Mesodermal cell (in vitro differentiated cells): Measurements from ENCODE around the gene SIL1.

Source experiments
- H3K27ac ChIP-seq: 2 replicates; pipeline ENCODE4 v1.7.0; 2013; ENCODE audit warnings: mild to moderate bottlenecking, low read depth, low read length, moderate library complexity; ENCODE audit not compliant: severe bottlenecking
- H3K36me3 ChIP-seq: 2 replicates; pipeline ENCODE4 v1.7.1; 2013; ENCODE audit warnings: mild to moderate bottlenecking, low read length, moderate library complexity; ENCODE audit not compliant: control insufficient read depth, insufficient read depth
- H3K4me1 ChIP-seq: one replicate; pipeline ENCODE4 v1.7.1; 2013; ENCODE audit warnings: mild to moderate bottlenecking, low read length; ENCODE audit not compliant: insufficient read depth, control insufficient read depth, poor library complexity, severe bottlenecking
- H3K4me3 ChIP-seq: 2 replicates; pipeline ENCODE4 v1.7.0; 2013; ENCODE audit warnings: low read length, control low read depth, mild to moderate bottlenecking; ENCODE audit not compliant: insufficient read depth, poor library complexity, severe bottlenecking; ENCODE audit errors: extremely low read depth
- H3K9me3 ChIP-seq: 2 replicates; pipeline ENCODE4 v1.7.1; 2013; ENCODE audit warnings: mild to moderate bottlenecking, low read length, moderate library complexity; ENCODE audit not compliant: control insufficient read depth
- WGBS, 2 experiments: methylation state at CpG; one replicate each; pipeline ENCODE4 v1.1.5; 2013; ENCODE audit warnings: missing lambda C conversion rate in 2 of 2; ENCODE audit not compliant: insufficient coverage in 2 of 2; 5-methylcytosine and 5-hydroxymethylcytosine counted together

The SIL1 gene

GRCh38 chr5:138947780-138948179 is 250.4 kb downstream of the SIL1 start:
- Histone ChIP-seq H3K4me3 (no peak overlapping the region), H3K36me3 (no peaks in the 10 kb centered on the region), H3K4me1 (peaks cover 14% of the 10 kb centered on the region), H3K27ac (no peak overlapping the region), H3K9me3 (no peaks in the 10 kb centered on the region)
- WGBS, 2 experiments = 95% methylated on average over 5 of the region's 5 CpGs

GRCh38 chr5:138946831-138947560 is 251.2 kb downstream of the SIL1 start:
- Histone ChIP-seq H3K4me1 (peaks cover 13% of the 10 kb centered on the region), H3K4me3 (no peak overlapping the region), H3K27ac (no peak overlapping the region), H3K9me3 (no peaks in the 10 kb centered on the region), H3K36me3 (peaks cover 1% of the 10 kb centered on the region)
- WGBS, 2 experiments = 93 to 100% methylated on average over 13 to 19 of the region's 20 CpGs

- Histone ChIP-seq H3K36me3 (peaks cover 3% of the 10 kb centered on the region), H3K4me3 (no peak overlapping the region), H3K4me1 (peaks cover 13% of the 10 kb centered on the region), H3K9me3 (no peaks in the 10 kb centered on the region), H3K27ac (peak overlapping the region; percentile 77)
- 64 to 84% methylated on average over 8 of the region's 8 CpGs for WGBS, 2 experiments
Measured at GRCh38 chr5:138946241-138946623, 251.9 kb downstream of the SIL1 start.

- H3K36me3 ChIP-seq = peaks cover 3% of the 10 kb centered on the region
- H3K27ac ChIP-seq = peak overlapping the region; percentile 77
- no peak overlapping the region for H3K4me3 ChIP-seq
- peaks cover 13% of the 10 kb centered on the region for H3K4me1 ChIP-seq
- 81 to 85% methylated on average over 22 of the region's 23 CpGs for WGBS, 2 experiments
- no peaks in the 10 kb centered on the region for H3K9me3 ChIP-seq
Measured at GRCh38 chr5:138945421-138946240, 252.5 kb downstream of the SIL1 start.

DNA sequence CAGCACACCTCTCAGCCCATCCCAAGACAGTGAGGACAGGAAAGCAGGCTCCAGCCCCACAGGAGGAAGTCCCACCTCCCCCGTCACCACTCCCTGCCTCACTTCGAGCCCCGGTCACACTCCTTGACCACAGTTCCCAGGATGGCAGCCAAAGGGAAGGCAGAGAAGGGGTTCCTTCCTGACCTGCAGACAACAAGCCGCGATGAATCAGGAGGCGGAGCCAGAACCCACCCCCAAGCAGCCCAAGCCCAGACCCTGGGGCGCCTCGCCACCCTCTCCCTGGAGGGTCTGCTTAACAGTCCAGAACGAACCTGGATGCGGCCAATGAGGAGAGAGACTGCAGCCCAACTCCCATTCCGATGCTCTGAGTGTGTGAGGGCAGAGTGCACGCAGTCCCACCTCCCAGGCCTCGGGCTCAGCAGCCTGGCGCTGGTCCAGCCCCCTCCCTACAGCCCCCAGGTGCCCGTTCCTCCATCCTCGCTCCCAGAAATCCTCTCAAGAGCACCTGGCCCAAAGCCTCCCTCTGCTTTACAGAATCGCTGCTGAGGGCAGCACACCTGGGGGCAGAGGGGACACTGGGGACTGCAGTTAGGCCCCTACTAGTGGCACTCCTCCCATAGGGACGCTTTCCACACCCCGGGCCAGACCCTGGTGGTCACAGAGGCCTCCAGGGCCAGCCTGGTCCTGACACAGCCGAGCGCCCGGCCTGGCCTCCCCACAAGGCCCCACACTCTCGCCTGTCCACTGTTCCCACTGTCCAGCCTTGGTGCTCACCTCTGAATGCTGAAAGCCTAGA is 253.4 kb downstream of the SIL1 start:
- H3K27ac ChIP-seq = no peak overlapping the region
- H3K36me3 ChIP-seq = peaks cover 3% of the 10 kb centered on the region
- WGBS, 2 experiments = 86 to 88% methylated on average over 21 to 23 of the region's 23 CpGs
- no peaks in the 10 kb centered on the region for H3K9me3 ChIP-seq
- H3K4me3 ChIP-seq = no peak overlapping the region
- H3K4me1 ChIP-seq = peaks cover 13% of the 10 kb centered on the region

- Histone ChIP-seq H3K9me3 (no peaks in the 10 kb centered on the region), H3K36me3 (peaks cover 3% of the 10 kb centered on the region), H3K27ac (no peak overlapping the region), H3K4me1 (peaks cover 8% of the 10 kb centered on the region), H3K4me3 (no peak overlapping the region)
- WGBS, 2 experiments = 86 to 96% methylated on average over 5 to 6 of the region's 6 CpGs
Measured at GRCh38 chr5:138943599-138944173, 254.5 kb downstream of the SIL1 start.

- Histone ChIP-seq H3K4me3 (no peak overlapping the region), H3K36me3 (peaks cover 4% of the 10 kb centered on the region), H3K4me1 (peaks cover 8% of the 10 kb centered on the region), H3K9me3 (no peaks in the 10 kb centered on the region), H3K27ac (no peak overlapping the region)
- WGBS, 2 experiments = 83 to 88% methylated on average over 1 to 3 of the region's 3 CpGs
Measured at GRCh38 chr5:138942861-138943260, 255.3 kb downstream of the SIL1 start.

GRCh38 chr5:138942066-138942465 is 256.1 kb downstream of the SIL1 start:
- WGBS, 2 experiments = 100% methylated on average over 1 of the region's 2 CpGs
- Histone ChIP-seq H3K36me3 (peaks cover 12% of the 10 kb centered on the region), H3K9me3 (no peaks in the 10 kb centered on the region), H3K4me1 (peaks cover 8% of the 10 kb centered on the region), H3K4me3 (no peak overlapping the region), H3K27ac (no peak overlapping the region)

GRCh38 chr5:138938526-138938925 is 259.6 kb downstream of the SIL1 start:
- 86 to 89% methylated on average over 4 of the region's 5 CpGs for WGBS, 2 experiments
- Histone ChIP-seq H3K9me3 (no peaks in the 10 kb centered on the region), H3K27ac (no peak overlapping the region), H3K4me1 (peaks cover 7% of the 10 kb centered on the region), H3K36me3 (peaks cover 46% of the 10 kb centered on the region), H3K4me3 (no peak overlapping the region)
